NCI-H1105 treated with DMSO at 0.1 percent for 48 hours (cell line): ENCODE measurements around the gene ZNF587.
A peak's percentile ranks its signal among the peaks of the same experiment; 100 is the strongest.
"Not testable (repeated sequence)": the region's sequence is repeated elsewhere in the genome, so short reads cannot be mapped to it uniquely, and the experiment has no call there.

Experiments used
- DNase-seq: peaks from one replicate; lab custom pipeline; 2025; lab: John Stamatoyannopoulos, UW

ZNF587 gene

DNA sequence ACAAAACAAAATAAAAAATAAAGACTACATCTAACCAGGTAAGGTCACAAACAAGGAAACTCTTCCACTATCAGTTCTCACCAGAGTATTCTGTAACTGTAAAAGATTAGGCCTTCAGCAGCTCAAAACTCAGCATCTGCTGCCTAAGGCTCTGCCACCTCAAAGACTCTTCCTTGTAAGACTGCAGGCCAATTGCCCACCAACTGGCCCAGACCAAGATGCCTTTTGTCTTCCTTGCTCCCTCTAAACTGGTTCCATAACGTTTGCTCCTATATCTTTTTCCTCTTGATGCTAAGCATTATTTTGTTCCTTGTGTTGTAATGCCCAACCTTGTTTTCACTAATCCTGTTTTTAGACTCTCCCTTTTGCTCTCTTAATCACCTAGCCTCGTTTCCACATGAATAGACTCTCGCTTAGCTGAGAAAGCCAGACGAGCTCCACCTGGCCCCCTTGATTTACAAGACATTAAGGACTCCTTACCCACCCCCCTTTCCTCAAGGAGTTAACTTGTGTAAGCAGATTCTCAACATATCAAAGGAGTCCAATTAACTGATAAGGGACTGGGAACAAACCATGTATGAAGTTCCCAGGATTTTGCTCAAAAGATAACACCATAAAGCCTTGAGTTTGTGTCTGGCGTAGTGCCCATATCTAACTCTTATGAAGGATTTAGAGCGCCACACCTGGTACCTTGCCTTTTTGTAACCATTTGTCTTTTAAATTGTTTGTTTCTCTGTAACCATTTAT is 37.7 kb downstream of the ZNF587 start:
- peak; percentile 21 for DNase-seq

DNA sequence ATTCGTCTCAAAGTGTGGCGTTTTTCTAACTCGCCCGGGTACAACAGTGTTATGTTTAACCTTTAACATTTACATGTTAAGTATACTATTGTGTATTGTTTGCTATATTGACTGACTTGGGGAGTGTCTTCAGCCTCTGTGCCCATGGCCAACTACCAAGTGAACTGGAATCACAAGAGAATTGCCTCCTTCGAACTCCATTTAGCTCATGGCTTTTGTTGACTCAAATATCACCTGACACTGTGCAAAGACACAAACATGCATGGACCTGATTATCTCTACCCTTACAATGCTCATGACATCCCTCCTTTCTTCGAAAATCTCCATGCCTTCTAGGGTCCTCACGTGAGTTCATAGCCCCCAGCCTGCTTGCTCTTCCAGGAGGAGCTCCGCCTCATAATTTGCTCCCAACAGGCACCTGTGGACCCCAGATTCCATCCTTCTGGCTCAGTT is 38.5 kb downstream of the ZNF587 start:
- DNase-seq = peak; percentile 21

DNA sequence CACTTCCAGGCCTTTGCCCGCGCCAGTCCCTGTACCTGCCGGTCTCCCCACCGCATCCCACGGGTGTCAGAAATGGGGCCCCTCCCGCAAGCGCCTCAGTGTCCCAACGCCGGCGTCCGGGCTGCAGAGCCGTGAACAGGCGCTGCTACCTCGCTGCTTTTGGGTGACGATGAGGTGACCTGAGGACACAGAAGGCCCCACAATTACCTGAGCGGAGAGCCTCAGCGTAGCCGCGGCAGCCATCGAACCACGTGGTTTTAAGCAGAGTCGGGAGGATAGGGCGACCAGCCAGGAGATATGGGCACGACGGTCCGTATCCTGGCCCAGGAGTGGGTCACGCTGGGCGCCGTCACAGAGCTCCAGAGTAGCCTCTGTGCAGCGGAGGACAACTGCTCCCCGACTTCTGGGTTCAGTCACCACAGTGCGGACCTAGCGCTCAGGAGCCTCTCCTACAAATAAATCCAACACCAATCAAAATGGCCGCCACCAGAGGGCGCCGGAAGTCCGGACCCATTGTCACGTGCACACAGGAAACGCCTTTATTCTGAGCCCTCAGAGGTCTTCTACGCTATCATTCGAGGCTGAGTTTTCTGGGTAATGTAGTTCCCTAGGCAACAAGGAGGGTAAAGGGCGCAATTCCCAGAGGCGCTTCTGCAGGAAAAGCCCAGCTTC is 39.0 kb downstream of the ZNF587 start, which contains the start of gene ZNF814:
ZNF814 (minus strand) TSS at position 478 of the 672 bp plus-strand sequence; CDS start at position 243, 235 bp downstream.
- DNase-seq = peak; percentile 80

DNA sequence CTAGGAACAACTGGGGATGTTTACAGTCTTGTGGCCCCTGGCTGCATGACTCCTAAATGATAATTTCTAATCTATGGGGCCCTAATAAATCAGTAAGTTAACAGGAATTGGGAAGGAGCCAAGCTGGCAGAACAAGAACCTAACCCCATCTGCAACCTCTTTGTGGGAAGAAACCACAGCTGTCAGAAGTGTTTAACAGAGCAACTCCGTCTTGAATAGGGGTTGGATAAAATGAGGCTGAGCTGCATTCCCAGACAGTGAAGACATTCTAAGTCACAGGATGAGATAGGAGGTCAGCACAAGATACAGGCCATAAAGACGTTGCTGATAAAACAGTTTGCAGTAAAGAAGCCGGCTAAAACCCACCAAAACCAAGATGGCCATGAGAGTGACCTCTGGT is 41.0 kb downstream of the ZNF587 start:
- not testable (repeated sequence) for DNase-seq

DNA sequence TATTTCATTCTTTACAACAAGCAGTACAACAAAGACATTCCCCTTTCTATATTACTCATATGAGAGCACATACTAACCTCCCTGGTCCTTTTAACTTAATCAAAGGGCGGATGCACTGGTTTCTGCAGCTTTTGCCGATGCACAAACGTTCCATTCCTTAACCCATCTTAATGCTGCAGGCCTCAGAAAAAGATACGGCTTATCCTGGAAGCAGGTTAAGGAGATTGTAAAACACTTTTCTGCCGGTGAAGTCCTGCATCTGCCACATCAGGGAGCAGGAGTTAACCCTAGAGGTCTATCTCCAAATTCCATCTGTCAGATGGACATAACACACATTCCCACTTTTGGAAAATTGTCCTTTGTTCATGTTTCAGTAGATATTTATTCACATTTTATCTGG is 50.7 kb downstream of the ZNF587 start:
- no peak for DNase-seq

DNA sequence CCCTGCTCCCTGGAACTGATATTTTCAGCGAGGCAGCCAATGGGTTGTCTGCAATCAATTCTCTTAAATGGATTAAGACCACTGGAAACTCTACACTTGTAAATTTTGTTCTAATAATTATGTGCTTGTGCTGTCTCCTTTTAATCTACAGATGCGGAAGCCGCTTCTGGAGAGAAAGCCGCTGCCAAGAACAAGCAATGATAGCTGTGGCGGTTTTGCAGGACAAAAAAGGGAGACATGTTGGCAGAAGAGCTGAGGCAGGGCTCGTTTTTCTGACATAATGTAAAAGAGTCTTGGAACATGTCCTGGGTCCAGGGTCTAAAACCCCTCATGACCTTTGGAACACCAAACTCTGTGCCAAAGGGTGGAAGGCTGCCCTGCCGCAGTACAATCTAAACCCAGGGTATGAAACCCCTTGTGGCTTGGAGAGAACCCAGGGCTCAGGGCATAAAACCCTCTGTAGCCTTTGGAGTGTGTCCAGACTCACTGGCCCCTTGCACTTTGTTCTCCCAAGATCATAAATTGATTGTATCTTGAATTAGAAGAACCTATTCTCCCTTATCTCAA is 54.0 kb downstream of the ZNF587 start:
- DNase-seq = no peak

DNA sequence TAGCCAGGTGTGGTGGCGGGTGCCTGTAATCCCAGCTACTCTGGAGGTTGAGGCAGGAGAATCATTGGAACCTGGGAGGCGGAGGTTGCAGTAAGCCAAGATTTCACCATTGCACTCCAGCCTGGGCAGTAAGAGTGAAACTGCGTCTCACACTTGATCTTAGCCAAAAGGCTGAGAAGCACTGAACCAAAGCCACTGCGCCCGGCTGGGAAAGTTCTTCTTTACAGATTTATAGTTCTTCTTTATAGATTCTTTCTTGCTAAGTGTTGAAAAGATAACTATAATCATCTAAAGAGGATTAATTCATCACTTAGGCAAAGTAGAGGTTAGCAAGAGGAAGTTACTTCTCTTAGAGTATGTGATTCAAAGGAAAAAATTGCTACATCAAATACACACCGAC is 55.6 kb downstream of the ZNF587 start:
- DNase-seq = no peak

DNA sequence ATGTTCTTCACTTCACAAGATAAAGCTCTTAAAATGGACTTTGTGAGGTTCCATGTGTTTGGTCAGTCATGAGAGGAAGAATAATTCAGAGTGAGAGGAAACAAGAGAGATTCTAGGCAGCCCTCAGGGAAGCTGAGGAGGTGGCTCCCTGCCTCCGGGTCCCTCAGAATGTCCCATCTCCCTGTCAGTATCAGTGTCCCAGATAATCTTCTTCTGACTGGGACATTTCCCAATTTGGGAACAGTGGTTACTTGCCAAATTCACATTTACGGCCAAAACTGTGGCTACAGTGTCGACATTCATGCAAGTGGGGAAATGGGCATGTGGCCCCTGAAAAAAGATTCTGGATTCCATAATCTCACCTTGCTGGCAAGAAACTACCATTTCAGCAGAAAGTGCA is 57.7 kb downstream of the ZNF587 start:
- no peak for DNase-seq

DNA sequence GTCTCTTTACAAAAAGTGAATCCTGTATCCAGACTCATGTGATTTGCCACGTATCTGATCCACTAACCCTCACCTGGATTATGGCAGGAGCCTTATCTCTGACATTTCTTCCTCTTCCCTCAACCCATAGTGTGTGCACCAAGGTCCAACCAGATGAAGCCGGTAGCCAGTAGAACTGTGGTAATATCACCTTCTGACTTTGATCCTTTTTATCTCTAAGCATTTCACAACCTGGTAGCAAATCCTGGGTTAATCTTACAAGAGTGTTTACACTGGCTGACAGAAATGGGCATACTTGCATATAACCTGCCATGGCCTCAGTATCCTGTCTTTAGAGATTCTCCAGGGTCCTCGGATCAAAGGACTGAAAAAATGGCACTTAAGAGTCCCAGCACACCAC is 64.9 kb downstream of the ZNF587 start:
- no peak for DNase-seq
